Spinal cord (tissue), 10 donors: ENCODE results near the gene CDKL4. TPM values are rescaled to one million over a fixed set of nuclear protein-coding genes. Genes with fewer than 3 reads are reported as not detected.
"Not testable (repeated sequence)": the region's sequence is repeated elsewhere in the genome, so short reads cannot be mapped to it uniquely, and the experiment has no call there.

Source experiments
- DNase-seq, 6 donors: peaks; one replicate each; pipeline versions ENCODE4 v3.0.0 to v3.0.0-alpha.2; 2013 to 2015; ENCODE audit warnings: low spot score in 6 of 6, low read depth in 4 of 6
- H3K27ac ChIP-seq: one replicate; pipeline ENCODE4 v1.5.1; 2013; ENCODE audit warnings: low read depth, low read length, control low read depth
- H3K27me3 ChIP-seq: one replicate; pipeline ENCODE4 v1.6.1; 2013; ENCODE audit warnings: low read length; ENCODE audit not compliant: control insufficient read depth, insufficient read depth
- H3K36me3 ChIP-seq: one replicate; pipeline ENCODE4 v1.6.1; 2013; ENCODE audit warnings: low read length; ENCODE audit not compliant: control insufficient read depth, insufficient read depth
- H3K4me1 ChIP-seq: one replicate; pipeline ENCODE4 v1.6.1; 2013; ENCODE audit warnings: low read length; ENCODE audit not compliant: control insufficient read depth, insufficient read depth
- H3K4me3 ChIP-seq: one replicate; pipeline ENCODE4 v1.5.1; 2013; ENCODE audit warnings: low read depth, low read length, control low read depth
- H3K9me3 ChIP-seq: one replicate; pipeline ENCODE4 v1.6.1; 2013; ENCODE audit warnings: low read length; ENCODE audit not compliant: control insufficient read depth, insufficient read depth
- WGBS: methylation state at CpG from one replicate; pipeline ENCODE4 v1.1.5; 2013; ENCODE audit warnings: missing lambda C conversion rate; ENCODE audit not compliant: insufficient coverage; 5-methylcytosine and 5-hydroxymethylcytosine counted together
- polyA plus RNA-seq, 2 donors: library from polyadenylated mRNA; unstranded; fragments of 120-200 nt; gene quantifications; one replicate each; pipeline ENCODE4 v1.2.1, GENCODE V29; 2013; ENCODE audit not compliant: insufficient read length in 2 of 2
- total RNA-seq, 2 donors: library from RNA; depleted of rRNA in 1 of 2; stranded (reverse); fragments of 120-200 nt in 1 of 2; fragments of >200 nt in 1 of 2; gene quantifications; one replicate each; pipeline versions ENCODE4 v1.2.3 to v1.2.4, GENCODE V29; 2013 to 2014
- donor health status: healthy.

The CDKL4 gene
- total and polyA plus RNA-seq, 4 donors = 1.2 to 9.1 (median 2.5) TPM

- WGBS = 86% methylated on average over 2 of the region's 4 CpGs
- Histone ChIP-seq H3K27ac (no peak overlapping the region), H3K4me1 (no peaks in the 10 kb centered on the region), H3K4me3 (no peak overlapping the region), H3K36me3 (no peaks in the 10 kb centered on the region), H3K27me3 (no peaks in the 10 kb centered on the region), H3K9me3 (no peaks in the 10 kb centered on the region)
- DNase-seq = no peak
Measured at GRCh38 chr2:39188960-39189494, 54.7 kb downstream of the CDKL4 start.

GRCh38 chr2:39183673-39184072, 60.1 kb downstream of the CDKL4 start:
- H3K4me1 ChIP-seq = no peaks in the 10 kb centered on the region
- H3K9me3 ChIP-seq = no peaks in the 10 kb centered on the region
- WGBS = 100% methylated on average over 2 of the region's 2 CpGs
- no peak for DNase-seq
- H3K27me3 ChIP-seq = no peaks in the 10 kb centered on the region
- H3K4me3 ChIP-seq = no peak overlapping the region
- H3K36me3 ChIP-seq = no peaks in the 10 kb centered on the region
- H3K27ac ChIP-seq = no peak overlapping the region

- Histone ChIP-seq H3K4me3 (no peak overlapping the region), H3K4me1 (no peaks in the 10 kb centered on the region), H3K36me3 (no peaks in the 10 kb centered on the region), H3K27ac (no peak overlapping the region), H3K9me3 (no peaks in the 10 kb centered on the region), H3K27me3 (no peaks in the 10 kb centered on the region)
- WGBS = no CpG with 5 or more reads among the region's 2 CpGs
- DNase-seq = no peak
Measured at GRCh38 chr2:39181297-39181696, 62.5 kb downstream of the CDKL4 start.

GRCh38 chr2:39179974-39180960, 63.5 kb downstream of the CDKL4 start:
- DNase-seq = no peak
- 89% methylated on average over 5 of the region's 12 CpGs for WGBS
- H3K27ac ChIP-seq = no peak overlapping the region
- no peaks in the 10 kb centered on the region for H3K9me3 ChIP-seq
- no peaks in the 10 kb centered on the region for H3K4me1 ChIP-seq
- no peaks in the 10 kb centered on the region for H3K27me3 ChIP-seq
- no peak overlapping the region for H3K4me3 ChIP-seq
- H3K36me3 ChIP-seq = no peaks in the 10 kb centered on the region

- H3K36me3 ChIP-seq = no peaks in the 10 kb centered on the region
- H3K4me3 ChIP-seq = no peak overlapping the region
- no peaks in the 10 kb centered on the region for H3K9me3 ChIP-seq
- H3K27ac ChIP-seq = no peak overlapping the region
- 90% methylated on average over 1 of the region's 4 CpGs for WGBS
- DNase-seq = no peak
- no peaks in the 10 kb centered on the region for H3K27me3 ChIP-seq
- H3K4me1 ChIP-seq = no peaks in the 10 kb centered on the region
Measured at GRCh38 chr2:39178756-39179155, 65.0 kb downstream of the CDKL4 start.

GRCh38 chr2:39176997-39177396, 66.8 kb downstream of the CDKL4 start:
- H3K9me3 ChIP-seq = no peaks in the 10 kb centered on the region
- DNase-seq = no peak
- H3K27me3 ChIP-seq = no peaks in the 10 kb centered on the region
- H3K27ac ChIP-seq = no peak overlapping the region
- H3K36me3 ChIP-seq = no peaks in the 10 kb centered on the region
- H3K4me3 ChIP-seq = no peak overlapping the region
- 73% methylated on average over 4 of the region's 4 CpGs for WGBS
- H3K4me1 ChIP-seq = no peaks in the 10 kb centered on the region

GRCh38 chr2:39175026-39175812, 68.6 kb downstream of the CDKL4 start:
- Histone ChIP-seq H3K9me3 (no peaks in the 10 kb centered on the region), H3K27ac (no peak overlapping the region)
- WGBS = 88% methylated on average over 1 of the region's 5 CpGs

GRCh38 chr2:39174022-39174421, 69.7 kb downstream of the CDKL4 start:
- Histone ChIP-seq H3K27me3 (no peaks in the 10 kb centered on the region), H3K36me3 (no peaks in the 10 kb centered on the region), H3K4me3 (no peak overlapping the region), H3K9me3 (no peaks in the 10 kb centered on the region), H3K4me1 (no peaks in the 10 kb centered on the region), H3K27ac (no peak overlapping the region)
- 93% methylated on average over 7 of the region's 8 CpGs for WGBS
- no peak for DNase-seq

More at GRCh38 chr2:39175026-39175812, 68.6 kb downstream of the CDKL4 start:
- Histone ChIP-seq H3K27me3 (no peaks in the 10 kb centered on the region), H3K4me1 (no peaks in the 10 kb centered on the region), H3K4me3 (no peak overlapping the region), H3K36me3 (no peaks in the 10 kb centered on the region)
- DNase-seq = peak in 1 of 6 donors; percentile 6

GRCh38 chr2:39172047-39172706, 71.6 kb downstream of the CDKL4 start:
- WGBS = 95% methylated on average over 8 of the region's 10 CpGs
- not testable (repeated sequence) for H3K4me3 ChIP-seq, H3K4me1 ChIP-seq, H3K36me3 ChIP-seq, H3K9me3 ChIP-seq, H3K27ac ChIP-seq, H3K27me3 ChIP-seq, DNase-seq
